Duodenal mucosa (tissue), 2 donors: ENCODE data around the gene PID1.

Experiments
- H3K27ac ChIP-seq: one replicate; pipeline ENCODE4 v1.7.0; 2013; ENCODE audit warnings: low read depth, low read length
- H3K27me3 ChIP-seq, 2 donors: one replicate each; pipeline ENCODE4 v1.7.0; 2013; ENCODE audit warnings: low read length in 2 of 2, control low read depth in 1 of 2; ENCODE audit not compliant: insufficient read depth in 2 of 2, control insufficient read depth in 1 of 2
- H3K36me3 ChIP-seq, 2 donors: one replicate each; pipeline ENCODE4 v1.7.0; 2013; ENCODE audit warnings: low read length in 2 of 2, control low read depth in 1 of 2; ENCODE audit not compliant: insufficient read depth in 2 of 2, control insufficient read depth in 1 of 2
- H3K4me1 ChIP-seq, 2 donors: one replicate each; pipeline ENCODE4 v1.7.0; 2013; ENCODE audit warnings: low read length in 2 of 2, control low read depth in 1 of 2; ENCODE audit not compliant: insufficient read depth in 2 of 2, control insufficient read depth in 1 of 2
- H3K4me3 ChIP-seq, 2 donors: one replicate each; pipeline ENCODE4 v1.7.0; 2013; ENCODE audit warnings: low read length in 2 of 2, low read depth in 1 of 2
- H3K9ac ChIP-seq, 2 donors: one replicate each; pipeline ENCODE4 v1.7.0; 2013; ENCODE audit warnings: low read length in 2 of 2, low read depth in 1 of 2
- H3K9me3 ChIP-seq, 2 donors: one replicate each; pipeline ENCODE4 v1.7.0; 2013; ENCODE audit warnings: low read length in 2 of 2, control low read depth in 1 of 2; ENCODE audit not compliant: control insufficient read depth in 1 of 2

The PID1 gene

GRCh38 chr2:229109195-229109594 lies 161.9 kb downstream of the PID1 start:
- H3K9ac ChIP-seq: no peak overlapping the region
- no peaks in the 10 kb centered on the region for H3K27me3 ChIP-seq
- no peaks in the 10 kb centered on the region for H3K36me3 ChIP-seq
- no peaks in the 10 kb centered on the region for H3K4me1 ChIP-seq
- no peak overlapping the region for H3K27ac ChIP-seq
- H3K9me3 ChIP-seq: no peaks in the 10 kb centered on the region
- H3K4me3 ChIP-seq: no peak overlapping the region

GRCh38 chr2:229107601-229108000 lies 163.5 kb downstream of the PID1 start:
- Histone ChIP-seq H3K27ac (no peak overlapping the region), H3K27me3 (no peaks in the 10 kb centered on the region), H3K4me1 (no peaks in the 10 kb centered on the region), H3K36me3 (no peaks in the 10 kb centered on the region), H3K4me3 (no peak overlapping the region), H3K9me3 (no peaks in the 10 kb centered on the region), H3K9ac (no peak overlapping the region)

- Histone ChIP-seq H3K9ac (no peak overlapping the region), H3K4me1 (no peaks in the 10 kb centered on the region), H3K36me3 (no peaks in the 10 kb centered on the region), H3K4me3 (no peak overlapping the region), H3K9me3 (no peaks in the 10 kb centered on the region), H3K27ac (no peak overlapping the region), H3K27me3 (no peaks in the 10 kb centered on the region)
Observed at GRCh38 chr2:229104974-229105387, 166.1 kb downstream of the PID1 start.

- Histone ChIP-seq H3K36me3 (no peaks in the 10 kb centered on the region), H3K9me3 (no peaks in the 10 kb centered on the region), H3K9ac (no peak overlapping the region), H3K4me1 (no peaks in the 10 kb centered on the region), H3K4me3 (no peak overlapping the region), H3K27ac (no peak overlapping the region), H3K27me3 (no peaks in the 10 kb centered on the region)
Observed at GRCh38 chr2:229104025-229104424, 167.1 kb downstream of the PID1 start.

GRCh38 chr2:229101314-229101713 lies 169.8 kb downstream of the PID1 start:
- no peaks in the 10 kb centered on the region for H3K9me3 ChIP-seq
- no peak overlapping the region for H3K9ac ChIP-seq
- no peaks in the 10 kb centered on the region for H3K4me1 ChIP-seq
- no peak overlapping the region for H3K4me3 ChIP-seq
- no peaks in the 10 kb centered on the region for H3K27me3 ChIP-seq
- H3K36me3 ChIP-seq: no peaks in the 10 kb centered on the region
- H3K27ac ChIP-seq: no peak overlapping the region

- Histone ChIP-seq H3K9ac (no peak overlapping the region), H3K27ac (no peak overlapping the region), H3K4me3 (no peak overlapping the region), H3K9me3 (no peaks in the 10 kb centered on the region), H3K27me3 (no peaks in the 10 kb centered on the region), H3K4me1 (no peaks in the 10 kb centered on the region), H3K36me3 (no peaks in the 10 kb centered on the region)
Observed at GRCh38 chr2:229099231-229099630, 171.9 kb downstream of the PID1 start.

GRCh38 chr2:229098801-229099200 lies 172.3 kb downstream of the PID1 start:
- Histone ChIP-seq H3K4me3 (no peak overlapping the region), H3K36me3 (no peaks in the 10 kb centered on the region), H3K27ac (no peak overlapping the region), H3K9me3 (no peaks in the 10 kb centered on the region), H3K9ac (no peak overlapping the region), H3K4me1 (no peaks in the 10 kb centered on the region), H3K27me3 (no peaks in the 10 kb centered on the region)

GRCh38 chr2:229096409-229097066 lies 174.5 kb downstream of the PID1 start:
- no peaks in the 10 kb centered on the region for H3K36me3 ChIP-seq
- no peaks in the 10 kb centered on the region for H3K4me1 ChIP-seq
- no peak overlapping the region for H3K9ac ChIP-seq
- no peaks in the 10 kb centered on the region for H3K27me3 ChIP-seq
- no peak overlapping the region for H3K27ac ChIP-seq
- H3K4me3 ChIP-seq: no peak overlapping the region
- no peaks in the 10 kb centered on the region for H3K9me3 ChIP-seq

GRCh38 chr2:229095472-229095871 lies 175.6 kb downstream of the PID1 start:
- H3K27me3 ChIP-seq: no peaks in the 10 kb centered on the region
- H3K9me3 ChIP-seq: no peaks in the 10 kb centered on the region
- H3K36me3 ChIP-seq: no peaks in the 10 kb centered on the region

GRCh38 chr2:229090225-229090624 lies 180.9 kb downstream of the PID1 start:
- Histone ChIP-seq H3K4me3 (no peak overlapping the region), H3K27ac (no peak overlapping the region), H3K4me1 (no peaks in the 10 kb centered on the region)

More at GRCh38 chr2:229095472-229095871, 175.6 kb downstream of the PID1 start:
- H3K4me1 ChIP-seq: no peaks in the 10 kb centered on the region
- no peak overlapping the region for H3K9ac ChIP-seq
- no peak overlapping the region for H3K4me3 ChIP-seq
- H3K27ac ChIP-seq: no peak overlapping the region

GRCh38 chr2:229089776-229090175 lies 181.3 kb downstream of the PID1 start:
- Histone ChIP-seq H3K9me3 (no peaks in the 10 kb centered on the region), H3K9ac (no peak overlapping the region), H3K27me3 (no peaks in the 10 kb centered on the region), H3K4me1 (no peaks in the 10 kb centered on the region), H3K4me3 (no peak overlapping the region), H3K27ac (no peak overlapping the region), H3K36me3 (no peaks in the 10 kb centered on the region)

More at GRCh38 chr2:229090225-229090624, 180.9 kb downstream of the PID1 start:
- H3K36me3 ChIP-seq: no peaks in the 10 kb centered on the region
- H3K9ac ChIP-seq: no peak overlapping the region
- no peaks in the 10 kb centered on the region for H3K9me3 ChIP-seq
- no peaks in the 10 kb centered on the region for H3K27me3 ChIP-seq
